Fibroblast of peridontal ligament (primary cell): ENCODE measurements around the gene MCL1.
"Not testable (repeated sequence)": the region's sequence is repeated elsewhere in the genome, so short reads cannot be mapped to it uniquely, and the experiment has no call there.

Experiments
- DNase-seq: peaks from one replicate; pipeline ENCODE4 v3.0.0-alpha.2; 2010; ENCODE audit errors: extremely low read depth

Gene MCL1

GRCh38 chr1:150579110-150579944, at the start of gene MCL1:
TSS of gene MCL1 (minus strand) at chr1:150579610. CDS start at chr1:150579530, 80 bp downstream.
- DNase-seq: peak; percentile 97

- DNase-seq: no peak
Measured at GRCh38 chr1:150628766-150629114, 49.3 kb upstream of the MCL1 start.

- DNase-seq: no peak
Measured at GRCh38 chr1:150627826-150628410, 48.5 kb upstream of the MCL1 start.

- DNase-seq: no peak
Measured at GRCh38 chr1:150626150-150626549, 46.7 kb upstream of the MCL1 start.

- not testable (repeated sequence) for DNase-seq
Measured at GRCh38 chr1:150624546-150624945, 45.1 kb upstream of the MCL1 start.

GRCh38 chr1:150624134-150624533, 44.7 kb upstream of the MCL1 start:
- not testable (repeated sequence) for DNase-seq

GRCh38 chr1:150622303-150622975, 43.0 kb upstream of the MCL1 start:
- DNase-seq: no peak

- DNase-seq: peak; percentile 84
Measured at GRCh38 chr1:150621497-150622302, 42.3 kb upstream of the MCL1 start.

- no peak for DNase-seq
Measured at GRCh38 chr1:150620919-150621318, 41.5 kb upstream of the MCL1 start.

- peak; percentile 82 for DNase-seq
Measured at GRCh38 chr1:150619576-150620509, 40.4 kb upstream of the MCL1 start.

GRCh38 chr1:150615346-150616201, 36.2 kb upstream of the MCL1 start:
- DNase-seq: no peak

- peak; percentile 83 for DNase-seq
Measured at GRCh38 chr1:150613061-150613920, 33.9 kb upstream of the MCL1 start.

- no peak for DNase-seq
Measured at GRCh38 chr1:150612014-150612345, 32.6 kb upstream of the MCL1 start.

- no peak for DNase-seq
Measured at GRCh38 chr1:150610576-150610975, 31.2 kb upstream of the MCL1 start.

- DNase-seq: peak; percentile 59
Measured at GRCh38 chr1:150609732-150610131, 30.3 kb upstream of the MCL1 start.

- DNase-seq: no peak
Measured at GRCh38 chr1:150606463-150607142, 27.2 kb upstream of the MCL1 start.

GRCh38 chr1:150605451-150605731, 26.0 kb upstream of the MCL1 start:
- not testable (repeated sequence) for DNase-seq

- no peak for DNase-seq
Measured at GRCh38 chr1:150604226-150604588, 24.8 kb upstream of the MCL1 start.

GRCh38 chr1:150603711-150604110, 24.3 kb upstream of the MCL1 start:
- no peak for DNase-seq
